Calu3 (cell line): ENCODE results near the gene NXPE3. TPM values are rescaled to one million over a fixed set of nuclear protein-coding genes. Genes with fewer than 3 reads are reported as not detected.

Source experiments
- BruUV-seq: library from RNA; stranded (reverse); fragments of 400-500 nt; replicated peaks from 2 replicates; lab custom pipeline; 2021; lab: Mats Ljungman, UMichigan
- CTCF ChIA-PET: fragments of 300-600 bp; sonication (Branson Sonifier 250); formaldehyde crosslinking; loops from one replicate; lab custom pipeline; 2022; ENCODE audit warnings: antibody characterized with exemption; lab: Charles Lee
- DNase-seq: peaks from one replicate; pipeline ENCODE4 v3.0.0; 2022
- H3K27ac Mint-ChIP-seq: one replicate; pipeline ENCODE4 v1.8.0; 2022; ENCODE audit warnings: mixed read lengths; ENCODE audit not compliant: unreplicated experiment
- H3K27me3 Mint-ChIP-seq: one replicate; pipeline ENCODE4 v1.8.0; 2022; ENCODE audit warnings: mixed read lengths; ENCODE audit not compliant: unreplicated experiment
- H3K36me3 Mint-ChIP-seq: one replicate; pipeline ENCODE4 v1.8.0; 2022; ENCODE audit warnings: mild to moderate bottlenecking, moderate library complexity, mixed read lengths; ENCODE audit not compliant: insufficient read depth, unreplicated experiment
- H3K4me1 Mint-ChIP-seq: one replicate; pipeline ENCODE4 v1.8.0; 2022; ENCODE audit warnings: mild to moderate bottlenecking, low read depth, mixed read lengths; ENCODE audit not compliant: unreplicated experiment
- H3K4me3 Mint-ChIP-seq: one replicate; pipeline ENCODE4 v1.8.0; 2022; ENCODE audit warnings: mild to moderate bottlenecking, low read depth, moderate library complexity, mixed read lengths; ENCODE audit not compliant: unreplicated experiment
- H3K9me3 Mint-ChIP-seq: one replicate; pipeline ENCODE4 v1.8.0; 2022; ENCODE audit warnings: low read depth, mixed read lengths; ENCODE audit not compliant: unreplicated experiment
- CTCF ChIP-seq: fragments of 200-600 bp; IDR thresholded peaks from one replicate; pipeline ENCODE4 v1.8.0; 2022; ENCODE audit warnings: antibody characterized with exemption; ENCODE audit not compliant: unreplicated experiment
- intact Hi-C: fragments of 100-400 bp; cut with micrococcal nuclease; formaldehyde crosslinking; loops from one replicate; pipeline ENCODE4 v1.10.0; 2022; ENCODE audit not compliant: unreplicated experiment
- total RNA-seq: library from RNA; stranded (reverse); gene quantifications from 2 replicates; pipeline ENCODE4 v1.2.3, GENCODE V29; 2022

Gene NXPE3
- total RNA-seq, 1 experiment from 2014 or later, result 3.0 TPM

DNA sequence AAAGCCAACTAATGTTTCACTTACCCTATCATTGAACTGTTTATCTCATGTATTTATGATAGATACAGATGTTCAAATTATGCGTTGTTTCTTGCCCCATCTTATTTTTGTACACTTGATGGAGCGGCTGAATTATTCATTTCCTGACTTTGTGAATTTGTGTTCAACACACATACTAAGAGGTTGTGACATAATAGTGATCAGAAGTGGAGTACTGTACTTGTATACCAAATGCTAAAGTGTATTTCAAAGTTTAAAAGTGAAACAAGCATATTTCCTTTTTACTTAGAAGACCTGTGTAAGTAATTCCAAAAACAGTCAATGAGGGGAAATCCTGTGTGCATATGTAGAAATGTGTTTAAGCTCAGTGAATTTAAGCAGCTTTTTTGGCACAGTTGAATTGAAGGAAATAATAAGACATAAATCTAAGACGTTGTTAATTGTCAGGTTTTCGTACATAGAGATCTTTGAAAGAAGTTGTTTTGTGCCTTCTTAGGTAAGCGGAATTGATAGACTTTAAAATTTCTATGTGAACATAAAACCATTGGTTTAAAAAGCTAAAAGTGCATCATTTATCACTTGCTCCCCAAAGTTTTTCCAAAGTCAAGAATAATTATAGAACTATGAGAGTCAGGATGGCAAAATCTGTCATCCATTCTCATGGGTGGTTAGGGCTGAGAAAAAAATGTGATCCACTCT lies 72.2 kb downstream of the NXPE3 start:
- DNase-seq, result no peak
- Mint-ChIP-seq H3K36me3 (peaks cover 85% of the 10 kb centered on the region), H3K4me1 (peaks cover 42% of the 10 kb centered on the region), H3K4me3 (peak overlapping the region; percentile 75), H3K27me3 (no peaks in the 10 kb centered on the region), H3K27ac (peak overlapping the region; percentile 92), H3K9me3 (no peaks in the 10 kb centered on the region)
- CTCF ChIA-PET, result no interaction called here
- TF ChIP-seq CTCF, result no peak
- BruUV-seq, result no TSS peak
- intact Hi-C loops, result no loop called here

DNA sequence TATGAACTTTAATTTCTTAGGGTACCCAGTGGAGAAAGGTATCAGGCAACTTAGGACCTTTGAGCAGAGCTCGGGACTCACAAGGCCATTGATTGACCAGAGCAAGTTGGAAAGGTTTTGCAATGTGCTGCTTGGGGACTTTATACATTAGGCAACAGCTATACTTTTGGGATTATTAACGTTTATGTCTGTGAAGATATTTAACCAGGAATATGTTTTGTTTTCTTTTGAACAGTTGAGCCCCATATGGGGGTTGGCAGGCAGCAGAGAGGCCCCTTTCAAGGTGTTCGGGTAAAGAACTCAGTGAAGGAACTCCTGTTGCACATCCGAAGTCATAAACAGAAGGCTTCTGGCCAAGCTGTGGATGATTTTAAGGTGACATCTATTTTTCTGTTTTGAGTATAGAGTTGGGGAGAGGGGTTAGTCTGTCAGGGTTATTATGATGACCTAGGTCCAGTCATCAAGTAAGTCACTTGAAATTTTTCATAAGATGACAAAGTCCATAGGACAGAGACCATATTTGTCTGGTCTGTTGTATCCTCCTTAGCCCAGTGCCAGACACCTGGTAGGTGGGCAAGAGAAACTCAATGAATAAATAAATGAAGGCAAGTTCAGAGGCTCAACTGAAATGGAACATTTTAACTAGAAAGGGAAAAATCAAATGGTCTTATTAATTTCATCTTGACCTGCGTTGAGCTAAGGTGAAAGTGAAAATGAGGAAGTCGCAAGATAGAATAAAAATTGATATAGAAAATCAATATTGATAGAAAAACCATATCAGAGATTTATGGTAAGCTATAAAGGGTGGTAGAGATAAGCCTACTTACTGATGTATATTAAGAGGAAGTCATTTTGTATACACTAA lies 73.1 kb downstream of the NXPE3 start:
- CTCF ChIA-PET, result no interaction called here
- H3K4me3 Mint-ChIP-seq, result peak overlapping the region; percentile 75
- no peak for DNase-seq
- peaks cover 94% of the 10 kb centered on the region for H3K36me3 Mint-ChIP-seq
- H3K27me3 Mint-ChIP-seq, result no peaks in the 10 kb centered on the region
- intact Hi-C loops, result no loop called here
- TF ChIP-seq CTCF, result no peak
- H3K9me3 Mint-ChIP-seq, result no peaks in the 10 kb centered on the region
- peaks cover 46% of the 10 kb centered on the region for H3K4me1 Mint-ChIP-seq
- BruUV-seq, result no TSS peak
- peak overlapping the region; percentile 92 for H3K27ac Mint-ChIP-seq

DNA sequence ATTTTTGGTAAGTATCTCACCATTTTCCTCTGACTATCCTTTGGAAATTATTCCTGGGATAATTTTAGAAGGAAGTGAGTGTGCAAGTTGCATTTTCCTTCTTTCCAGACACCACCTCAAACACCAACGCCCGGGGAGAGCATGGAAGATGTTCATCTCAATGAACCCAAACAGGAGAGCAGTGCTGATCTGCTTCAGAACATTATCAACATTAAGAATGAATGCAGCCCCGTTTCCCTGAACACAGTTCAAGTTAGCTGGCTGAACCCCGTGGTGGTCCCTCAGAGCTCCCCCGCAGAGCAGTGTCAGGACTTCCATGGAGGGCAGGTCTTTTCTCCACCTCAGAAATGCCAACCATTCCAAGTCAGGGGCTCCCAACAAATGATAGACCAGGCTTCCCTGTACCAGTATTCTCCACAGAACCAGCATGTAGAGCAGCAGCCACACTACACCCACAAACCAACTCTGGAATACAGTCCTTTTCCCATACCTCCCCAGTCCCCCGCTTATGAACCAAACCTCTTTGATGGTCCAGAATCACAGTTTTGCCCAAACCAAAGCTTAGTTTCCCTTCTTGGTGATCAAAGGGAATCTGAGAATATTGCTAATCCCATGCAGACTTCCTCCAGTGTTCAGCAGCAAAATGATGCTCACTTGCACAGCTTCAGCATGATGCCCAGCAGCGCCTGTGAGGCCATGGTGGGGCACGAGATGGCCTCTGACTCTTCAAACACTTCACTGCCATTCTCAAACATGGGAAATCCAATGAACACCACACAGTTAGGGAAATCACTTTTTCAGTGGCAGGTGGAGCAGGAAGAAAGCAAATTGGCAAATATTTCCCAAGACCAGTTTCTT lies 74.2 kb downstream of the NXPE3 start:
- Mint-ChIP-seq H3K36me3 (peaks cover 100% of the 10 kb centered on the region), H3K4me1 (peaks cover 46% of the 10 kb centered on the region), H3K27ac (peak overlapping the region; percentile 92), H3K4me3 (peak overlapping the region; percentile 75), H3K27me3 (no peaks in the 10 kb centered on the region), H3K9me3 (no peaks in the 10 kb centered on the region)
- no peak for DNase-seq
- CTCF ChIA-PET, result no interaction called here
- intact Hi-C loops, result no loop called here
- TF ChIP-seq CTCF, result no peak
- no TSS peak for BruUV-seq

DNA sequence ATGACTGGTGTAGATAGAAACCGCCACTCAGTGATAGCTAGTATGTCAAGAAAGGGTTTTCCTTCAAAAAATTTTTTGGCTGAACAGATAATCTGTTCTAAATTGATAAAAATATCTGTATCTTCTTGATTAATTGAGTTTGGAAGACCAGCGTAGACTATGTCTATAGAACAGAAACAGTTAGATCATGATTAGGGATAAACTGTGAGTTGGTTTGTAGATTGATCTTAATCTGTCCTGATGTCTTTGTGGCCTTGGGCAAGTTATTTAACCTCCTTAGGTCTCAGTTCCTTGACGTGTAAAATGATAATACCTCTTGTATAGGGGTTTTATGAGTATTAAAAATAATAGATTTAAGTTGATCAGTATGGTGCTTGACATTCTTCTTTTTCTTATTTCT lies 75.0 kb downstream of the NXPE3 start:
- H3K9me3 Mint-ChIP-seq, result no peaks in the 10 kb centered on the region
- CTCF ChIA-PET, result no interaction called here
- peaks cover 100% of the 10 kb centered on the region for H3K36me3 Mint-ChIP-seq
- no TSS peak for BruUV-seq
- H3K27me3 Mint-ChIP-seq, result no peaks in the 10 kb centered on the region
- peaks cover 45% of the 10 kb centered on the region for H3K4me1 Mint-ChIP-seq
- intact Hi-C loops, result no loop called here
- H3K27ac Mint-ChIP-seq, result peak overlapping the region; percentile 92
- no peak for TF ChIP-seq CTCF
- H3K4me3 Mint-ChIP-seq, result peak overlapping the region; percentile 75
- DNase-seq, result no peak
